ENCODE measurements around the gene ZFHX3.

Gene ZFHX3

GRCh38 chr16:72824027-72824426 is 223.9 kb downstream of the ZFHX3 start:
- H3K9me3 ChIP-seq (ENCODE audit: low read length), result no peaks in the 10 kb centered on the region
- H3K4me3 ChIP-seq (ENCODE audit: low read depth in 1 of 2, low read length in 2 of 2), result no peak overlapping the region
- H3K27me3 ChIP-seq (ENCODE audit: control insufficient read depth in 1 of 2, insufficient read depth in 2 of 2, low read length in 2 of 2), result no peaks in the 10 kb centered on the region
- peaks cover 14% of the 10 kb centered on the region for H3K4me1 ChIP-seq (ENCODE audit: insufficient read depth, low read length)
- no peak overlapping the region for H3K27ac ChIP-seq (ENCODE audit: low read depth, low read length)
- no peaks in the 10 kb centered on the region for H3K36me3 ChIP-seq (ENCODE audit: insufficient read depth, low read length)
- no peak overlapping the region for H3K9ac ChIP-seq (ENCODE audit: low read length)

- Histone ChIP-seq H3K4me1 (ENCODE audit: insufficient read depth, low read length) (peaks cover 11% of the 10 kb centered on the region), H3K27ac (ENCODE audit: low read depth, low read length) (no peak overlapping the region), H3K27me3 (ENCODE audit: control insufficient read depth in 1 of 2, insufficient read depth in 2 of 2, low read length in 2 of 2) (no peaks in the 10 kb centered on the region), H3K36me3 (ENCODE audit: insufficient read depth, low read length) (no peaks in the 10 kb centered on the region), H3K4me3 (ENCODE audit: low read depth in 1 of 2, low read length in 2 of 2) (no peak overlapping the region), H3K9ac (ENCODE audit: low read length) (no peak overlapping the region), H3K9me3 (ENCODE audit: low read length) (no peaks in the 10 kb centered on the region)
Observed at GRCh38 chr16:72821185-72821950, 226.6 kb downstream of the ZFHX3 start.

- Histone ChIP-seq H3K27ac (ENCODE audit: low read depth, low read length) (no peak overlapping the region), H3K27me3 (ENCODE audit: control insufficient read depth in 1 of 2, insufficient read depth in 2 of 2, low read length in 2 of 2) (no peaks in the 10 kb centered on the region), H3K9ac (ENCODE audit: low read length) (no peak overlapping the region), H3K36me3 (ENCODE audit: insufficient read depth, low read length) (no peaks in the 10 kb centered on the region), H3K4me3 (ENCODE audit: low read depth in 1 of 2, low read length in 2 of 2) (no peak overlapping the region), H3K9me3 (ENCODE audit: low read length) (no peaks in the 10 kb centered on the region), H3K4me1 (ENCODE audit: insufficient read depth, low read length) (peaks cover 11% of the 10 kb centered on the region)
Observed at GRCh38 chr16:72819345-72819744, 228.6 kb downstream of the ZFHX3 start.

- no peak overlapping the region for H3K4me3 ChIP-seq (ENCODE audit: low read depth in 1 of 2, low read length in 2 of 2)
- H3K9ac ChIP-seq (ENCODE audit: low read length), result no peak overlapping the region
- H3K27me3 ChIP-seq (ENCODE audit: control insufficient read depth in 1 of 2, insufficient read depth in 2 of 2, low read length in 2 of 2), result no peaks in the 10 kb centered on the region
- H3K27ac ChIP-seq (ENCODE audit: low read depth, low read length), result no peak overlapping the region
- peaks cover 11% of the 10 kb centered on the region for H3K4me1 ChIP-seq (ENCODE audit: insufficient read depth, low read length)
- no peaks in the 10 kb centered on the region for H3K9me3 ChIP-seq (ENCODE audit: low read length)
- H3K36me3 ChIP-seq (ENCODE audit: insufficient read depth, low read length), result no peaks in the 10 kb centered on the region
Observed at GRCh38 chr16:72818236-72818845, 229.6 kb downstream of the ZFHX3 start.

GRCh38 chr16:72815348-72816318 is 232.3 kb downstream of the ZFHX3 start:
- Histone ChIP-seq H3K27me3 (ENCODE audit: control insufficient read depth in 1 of 2, insufficient read depth in 2 of 2, low read length in 2 of 2) (no peaks in the 10 kb centered on the region), H3K36me3 (ENCODE audit: insufficient read depth, low read length) (peaks cover 10% of the 10 kb centered on the region), H3K9ac (ENCODE audit: low read length) (no peak overlapping the region), H3K9me3 (ENCODE audit: low read length) (no peaks in the 10 kb centered on the region), H3K4me1 (ENCODE audit: insufficient read depth, low read length) (peaks cover 11% of the 10 kb centered on the region), H3K27ac (ENCODE audit: low read depth, low read length) (no peak overlapping the region), H3K4me3 (ENCODE audit: low read depth in 1 of 2, low read length in 2 of 2) (no peak overlapping the region)

- Histone ChIP-seq H3K27me3 (ENCODE audit: control insufficient read depth in 1 of 2, insufficient read depth in 2 of 2, low read length in 2 of 2) (no peaks in the 10 kb centered on the region), H3K4me3 (ENCODE audit: low read depth in 1 of 2, low read length in 2 of 2) (no peak overlapping the region), H3K4me1 (ENCODE audit: insufficient read depth, low read length) (peaks cover 11% of the 10 kb centered on the region), H3K9ac (ENCODE audit: low read length) (no peak overlapping the region), H3K9me3 (ENCODE audit: low read length) (no peaks in the 10 kb centered on the region), H3K36me3 (ENCODE audit: insufficient read depth, low read length) (peaks cover 15% of the 10 kb centered on the region), H3K27ac (ENCODE audit: low read depth, low read length) (no peak overlapping the region)
Observed at GRCh38 chr16:72814226-72814625, 233.7 kb downstream of the ZFHX3 start.

GRCh38 chr16:72812672-72813071 is 235.3 kb downstream of the ZFHX3 start:
- H3K27ac ChIP-seq (ENCODE audit: low read depth, low read length), result no peak overlapping the region
- no peaks in the 10 kb centered on the region for H3K27me3 ChIP-seq (ENCODE audit: control insufficient read depth in 1 of 2, insufficient read depth in 2 of 2, low read length in 2 of 2)
- H3K4me3 ChIP-seq (ENCODE audit: low read depth in 1 of 2, low read length in 2 of 2), result no peak overlapping the region

GRCh38 chr16:72811876-72812275 is 236.1 kb downstream of the ZFHX3 start:
- Histone ChIP-seq H3K9ac (ENCODE audit: low read length) (no peak overlapping the region), H3K27ac (ENCODE audit: low read depth, low read length) (no peak overlapping the region), H3K27me3 (ENCODE audit: control insufficient read depth in 1 of 2, insufficient read depth in 2 of 2, low read length in 2 of 2) (no peaks in the 10 kb centered on the region), H3K4me1 (ENCODE audit: insufficient read depth, low read length) (no peaks in the 10 kb centered on the region), H3K4me3 (ENCODE audit: low read depth in 1 of 2, low read length in 2 of 2) (no peak overlapping the region), H3K36me3 (ENCODE audit: insufficient read depth, low read length) (peaks cover 17% of the 10 kb centered on the region), H3K9me3 (ENCODE audit: low read length) (no peaks in the 10 kb centered on the region)

More at GRCh38 chr16:72812672-72813071, 235.3 kb downstream of the ZFHX3 start:
- no peaks in the 10 kb centered on the region for H3K9me3 ChIP-seq (ENCODE audit: low read length)
- H3K4me1 ChIP-seq (ENCODE audit: insufficient read depth, low read length), result no peaks in the 10 kb centered on the region
- H3K36me3 ChIP-seq (ENCODE audit: insufficient read depth, low read length), result peaks cover 15% of the 10 kb centered on the region
- no peak overlapping the region for H3K9ac ChIP-seq (ENCODE audit: low read length)

- Histone ChIP-seq H3K27ac (ENCODE audit: low read depth, low read length) (no peak overlapping the region), H3K27me3 (ENCODE audit: control insufficient read depth in 1 of 2, insufficient read depth in 2 of 2, low read length in 2 of 2) (no peaks in the 10 kb centered on the region), H3K4me3 (ENCODE audit: low read depth in 1 of 2, low read length in 2 of 2) (no peak overlapping the region)
Observed at GRCh38 chr16:72811188-72811720, 236.7 kb downstream of the ZFHX3 start.

GRCh38 chr16:72810480-72810879 is 237.4 kb downstream of the ZFHX3 start:
- Histone ChIP-seq H3K36me3 (ENCODE audit: insufficient read depth, low read length) (peaks cover 24% of the 10 kb centered on the region), H3K4me3 (ENCODE audit: low read depth in 1 of 2, low read length in 2 of 2) (no peak overlapping the region), H3K27ac (ENCODE audit: low read depth, low read length) (no peak overlapping the region), H3K27me3 (ENCODE audit: control insufficient read depth in 1 of 2, insufficient read depth in 2 of 2, low read length in 2 of 2) (no peaks in the 10 kb centered on the region), H3K9ac (ENCODE audit: low read length) (no peak overlapping the region), H3K4me1 (ENCODE audit: insufficient read depth, low read length) (no peaks in the 10 kb centered on the region), H3K9me3 (ENCODE audit: low read length) (no peaks in the 10 kb centered on the region)

More at GRCh38 chr16:72811188-72811720, 236.7 kb downstream of the ZFHX3 start:
- Histone ChIP-seq H3K36me3 (ENCODE audit: insufficient read depth, low read length) (peaks cover 21% of the 10 kb centered on the region), H3K4me1 (ENCODE audit: insufficient read depth, low read length) (no peaks in the 10 kb centered on the region), H3K9ac (ENCODE audit: low read length) (no peak overlapping the region), H3K9me3 (ENCODE audit: low read length) (no peaks in the 10 kb centered on the region)

- no peak overlapping the region for H3K27ac ChIP-seq (ENCODE audit: low read depth, low read length)
- no peak overlapping the region for H3K4me3 ChIP-seq (ENCODE audit: low read depth in 1 of 2, low read length in 2 of 2)
- H3K9me3 ChIP-seq (ENCODE audit: low read length), result no peaks in the 10 kb centered on the region
- peaks cover 24% of the 10 kb centered on the region for H3K36me3 ChIP-seq (ENCODE audit: insufficient read depth, low read length)
- no peaks in the 10 kb centered on the region for H3K27me3 ChIP-seq (ENCODE audit: control insufficient read depth in 1 of 2, insufficient read depth in 2 of 2, low read length in 2 of 2)
- no peak overlapping the region for H3K9ac ChIP-seq (ENCODE audit: low read length)
- H3K4me1 ChIP-seq (ENCODE audit: insufficient read depth, low read length), result no peaks in the 10 kb centered on the region
Observed at GRCh38 chr16:72809446-72809845, 238.5 kb downstream of the ZFHX3 start.
